Body of pancreas (tissue), 4 donors: ENCODE results near the gene PPM1N. TPM values are rescaled to one million over a fixed set of nuclear protein-coding genes. Genes with fewer than 3 reads are reported as not detected.

ENCODE experiments used
- ATAC-seq: fragments of 150-250 bp; one replicate; pipeline ENCODE4 v1.9.1; 2016
- DNase-seq, 4 donors: peaks; one replicate each; pipeline ENCODE4 v3.0.0-alpha.2; 2019
- H3K27ac ChIP-seq, 4 donors: fragments of 200-600 bp; sonication (generic); 1 replicate in 3 of 4; 2 replicates in 1 of 4; pipeline versions ENCODE4 v1.5.1 to v1.6.1; 2016 to 2019; ENCODE audit warnings: mild to moderate bottlenecking in 1 of 4, mixed read lengths in 1 of 4, moderate library complexity in 1 of 4
- H3K27me3 ChIP-seq, 2 donors: fragments of 200-600 bp; sonication (generic); one replicate each; pipeline ENCODE4 v1.6.0; 2016; ENCODE audit warnings: mild to moderate bottlenecking in 1 of 2
- H3K36me3 ChIP-seq, 2 donors: fragments of 200-600 bp; sonication (generic); replicated peaks in 1 of 2; 2 replicates each; pipeline ENCODE4 v1.5.1; 2016; ENCODE audit warnings: low read depth in 2 of 2; ENCODE audit not compliant: insufficient read depth in 1 of 2
- H3K4me1 ChIP-seq: fragments of 200-600 bp; sonication (generic); one replicate; pipeline ENCODE4 v1.6.0; 2016
- H3K4me3 ChIP-seq, 2 donors: fragments of 200-600 bp; sonication (generic); 1 replicate in 1 of 2; 2 replicates in 1 of 2; pipeline ENCODE4 v1.5.1; 2016 to 2019
- H3K9me3 ChIP-seq, 3 donors: fragments of 200-600 bp; sonication (generic); 1 replicate in 2 of 3; 2 replicates in 1 of 3; pipeline ENCODE4 v1.5.1; 2016
- POLR2A ChIP-seq, 3 donors: fragments of 450-650 bp; IDR thresholded peaks; one replicate each; pipeline ENCODE4 v1.6.1; 2016; ENCODE audit warnings: antibody characterized with exemption in 3 of 3, mild to moderate bottlenecking in 2 of 3
- WGBS, 2 donors: methylation state at CpG; one replicate each; pipeline ENCODE4 v1.1.5; 2017; 5-methylcytosine and 5-hydroxymethylcytosine counted together
- intact Hi-C: fragments of 100-400 bp; cut with DNase I; formaldehyde crosslinking; loops from one replicate; pipeline ENCODE4 v1.15.1; 2023
- total RNA-seq, 2 donors: library from RNA; depleted of rRNA; stranded (reverse); fragments of >200 nt; gene quantifications; one replicate each; pipeline ENCODE4 v1.1.0, GENCODE V29; 2016
- TF ChIP-seq, protein P1 (sequence below), 7 experiments: fragments of 450-650 bp in 4 of 7; fragments of 200-600 bp in 3 of 7; sonication (generic) in 3 of 7; IDR thresholded peaks; one replicate each; pipeline ENCODE4 v1.5.1; 2016 to 2019; ENCODE audit warnings: antibody characterized with exemption in 7 of 7

PPM1N gene
- total RNA-seq, 2 donors from 2014 or later = not detected

DNA sequence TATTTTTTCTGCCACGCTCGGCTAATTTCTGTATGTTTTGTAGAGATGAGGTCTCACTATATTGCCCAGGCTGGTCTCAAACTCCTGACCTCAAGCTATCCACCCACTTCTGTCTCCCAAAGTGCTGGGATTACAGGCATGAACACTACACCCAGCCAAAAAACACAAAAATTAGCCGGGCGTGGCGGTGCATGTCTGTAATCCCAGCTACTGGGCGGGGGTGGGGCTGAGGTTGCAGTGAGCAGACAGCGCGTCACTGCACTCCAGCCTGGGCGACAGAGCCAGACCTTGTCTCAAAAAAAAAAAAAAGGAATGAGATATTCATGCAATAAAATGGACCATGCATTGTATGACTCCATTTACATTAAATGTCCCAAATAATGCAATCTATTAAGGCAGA, 41.2 kb downstream of the PPM1N start:
- Histone ChIP-seq H3K27me3 (no peaks in the 10 kb centered on the region), H3K4me1 (peaks cover 5% of the 10 kb centered on the region), H3K27ac (no peak overlapping the region), H3K36me3 (no peaks in the 10 kb centered on the region), H3K9me3 (no peaks in the 10 kb centered on the region), H3K4me3 (no peak overlapping the region)
- ATAC-seq (no peak), DNase-seq (no peak)
- intact Hi-C loops = no loop called here
- 93% methylated on average over 5 to 9 of the region's 9 CpGs for WGBS, 2 donors
- TF ChIP-seq POLR2A (IDR thresholded peaks at IDR 0.05) = no peak
- TF ChIP-seq, protein P1, sequence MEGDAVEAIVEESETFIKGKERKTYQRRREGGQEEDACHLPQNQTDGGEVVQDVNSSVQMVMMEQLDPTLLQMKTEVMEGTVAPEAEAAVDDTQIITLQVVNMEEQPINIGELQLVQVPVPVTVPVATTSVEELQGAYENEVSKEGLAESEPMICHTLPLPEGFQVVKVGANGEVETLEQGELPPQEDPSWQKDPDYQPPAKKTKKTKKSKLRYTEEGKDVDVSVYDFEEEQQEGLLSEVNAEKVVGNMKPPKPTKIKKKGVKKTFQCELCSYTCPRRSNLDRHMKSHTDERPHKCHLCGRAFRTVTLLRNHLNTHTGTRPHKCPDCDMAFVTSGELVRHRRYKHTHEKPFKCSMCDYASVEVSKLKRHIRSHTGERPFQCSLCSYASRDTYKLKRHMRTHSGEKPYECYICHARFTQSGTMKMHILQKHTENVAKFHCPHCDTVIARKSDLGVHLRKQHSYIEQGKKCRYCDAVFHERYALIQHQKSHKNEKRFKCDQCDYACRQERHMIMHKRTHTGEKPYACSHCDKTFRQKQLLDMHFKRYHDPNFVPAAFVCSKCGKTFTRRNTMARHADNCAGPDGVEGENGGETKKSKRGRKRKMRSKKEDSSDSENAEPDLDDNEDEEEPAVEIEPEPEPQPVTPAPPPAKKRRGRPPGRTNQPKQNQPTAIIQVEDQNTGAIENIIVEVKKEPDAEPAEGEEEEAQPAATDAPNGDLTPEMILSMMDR (IDR thresholded peaks at IDR 0.05) = no peak

DNA sequence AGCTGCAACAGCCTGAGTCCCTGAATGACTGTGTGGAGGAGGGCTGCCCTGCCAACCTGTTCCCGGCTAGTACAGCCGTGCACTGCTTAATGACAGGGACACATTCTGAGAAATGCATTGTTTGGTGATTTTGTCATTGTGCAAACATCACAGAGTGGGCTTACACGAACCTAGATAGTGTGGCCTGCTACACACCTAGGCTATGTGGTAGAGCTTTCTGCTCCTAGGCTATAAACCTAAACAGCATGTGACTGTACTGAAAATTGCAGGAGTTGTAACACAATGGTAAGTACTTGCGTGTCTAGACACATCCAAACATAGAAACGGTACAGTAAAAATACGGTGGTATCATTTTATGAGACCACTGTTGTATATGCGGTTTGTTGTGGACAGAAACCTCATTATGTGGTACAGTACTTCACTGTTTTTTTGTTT, 44.0 kb downstream of the PPM1N start:
- H3K36me3 ChIP-seq = no peaks in the 10 kb centered on the region
- peaks cover 5% of the 10 kb centered on the region for H3K4me1 ChIP-seq
- no peak overlapping the region for H3K27ac ChIP-seq
- DNase-seq (no peak), ATAC-seq (no peak)
- no peaks in the 10 kb centered on the region for H3K9me3 ChIP-seq
- H3K4me3 ChIP-seq = no peak overlapping the region
- 63 to 69% methylated on average over 7 of the region's 7 CpGs for WGBS, 2 donors
- intact Hi-C loops = no loop called here
- H3K27me3 ChIP-seq = no peaks in the 10 kb centered on the region
- TF ChIP-seq POLR2A (IDR thresholded peaks at IDR 0.05) = no peak
- TF ChIP-seq, protein P1 (IDR thresholded peaks at IDR 0.05) = no peak

- no peaks in the 10 kb centered on the region for H3K9me3 ChIP-seq
- no peak for ATAC-seq
- no peaks in the 10 kb centered on the region for H3K27me3 ChIP-seq
- H3K27ac ChIP-seq = no peak overlapping the region
- intact Hi-C loops = no loop called here
- H3K4me1 ChIP-seq = peaks cover 5% of the 10 kb centered on the region
- no peak for TF ChIP-seq POLR2A (IDR thresholded peaks at IDR 0.05)
- TF ChIP-seq, protein P1 (IDR thresholded peaks at IDR 0.05) = no peak
- WGBS, 2 donors = 92% methylated on average over 10 of the region's 10 CpGs
- no peaks in the 10 kb centered on the region for H3K36me3 ChIP-seq
- no peak for DNase-seq
- H3K4me3 ChIP-seq = no peak overlapping the region
Measured at GRCh38 chr19:45547211-45547770, 49.0 kb downstream of the PPM1N start.

GRCh38 chr19:45547965-45548609, 49.8 kb downstream of the PPM1N start:
- intact Hi-C loops = no loop called here
- TF ChIP-seq, protein P1 (IDR thresholded peaks at IDR 0.05) = no peak
- TF ChIP-seq POLR2A (IDR thresholded peaks at IDR 0.05) = no peak
- no peaks in the 10 kb centered on the region for H3K9me3 ChIP-seq
- H3K4me1 ChIP-seq = peaks cover 5% of the 10 kb centered on the region
- H3K27ac ChIP-seq = no peak overlapping the region
- no peak for DNase-seq
- H3K27me3 ChIP-seq = no peaks in the 10 kb centered on the region
- ATAC-seq = no peak
- H3K4me3 ChIP-seq = no peak overlapping the region
- 90 to 91% methylated on average over 6 to 9 of the region's 9 CpGs for WGBS, 2 donors
- no peaks in the 10 kb centered on the region for H3K36me3 ChIP-seq

Other genes starting within 250 kb of the PPM1N start
- gene MARK4, start 247.2 kb upstream of the PPM1N start, total RNA-seq = 10 to 100 TPM in 1 of 2 donors, 1 to 10 TPM in 1; 9.2 to 12.5 TPM
- gene CKM, start 175.6 kb upstream of the PPM1N start, total RNA-seq = not detected
- 10 to 100 TPM in 1 of 2 donors, 1 to 10 TPM in 1; 1.3 to 11.7 TPM for gene KLC3, start 157.7 kb upstream of the PPM1N start, total RNA-seq
- gene ERCC2, start 127.9 kb upstream of the PPM1N start, total RNA-seq = 10 to 100 TPM in 1 of 2 donors, 1 to 10 TPM in 1; 7.8 to 29.3 TPM
- gene PPP1R13L, start 93.4 kb upstream of the PPM1N start, total RNA-seq = 10 to 100 TPM; 26.4 to 32.9 TPM
- 1 to 10 TPM; 1.8 to 2.0 TPM for gene POLR1G, start 91.8 kb upstream of the PPM1N start, total RNA-seq
- 10 to 100 TPM; 91.3 to 97.9 TPM for gene ERCC1, start 74.5 kb upstream of the PPM1N start, total RNA-seq
- gene FOSB, start 30.4 kb upstream of the PPM1N start, total RNA-seq = 10 to 100 TPM in 1 of 2 donors, 1 to 10 TPM in 1; 4.2 to 84.7 TPM
- 1 to 10 TPM; 2.9 to 5.6 TPM for gene RTN2, start 1.4 kb upstream of the PPM1N start, total RNA-seq
- gene VASP, start 9.0 kb downstream of the PPM1N start, total RNA-seq = 10 to 100 TPM; 27.0 to 29.7 TPM
- 10 to 100 TPM in 1 of 2 donors, 1 to 10 TPM in 1; 4.2 to 22.7 TPM for gene OPA3, start 86.4 kb downstream of the PPM1N start, total RNA-seq
- gene GPR4, start 103.8 kb downstream of the PPM1N start, total RNA-seq = 1 to 10 TPM in 1 of 2 donors, under 1 TPM in 1; 0.99 to 1.3 TPM
- 10 to 100 TPM; 25.7 to 60.6 TPM for gene EML2, start 141.0 kb downstream of the PPM1N start, total RNA-seq
- gene GIPR, start 169.8 kb downstream of the PPM1N start, total RNA-seq = 1 to 10 TPM; 3.9 to 9.2 TPM
- gene SNRPD2, start 193.5 kb downstream of the PPM1N start, total RNA-seq = 10 to 100 TPM; 25.1 to 66.4 TPM
- gene QPCTL, start 194.2 kb downstream of the PPM1N start, total RNA-seq = 1 to 10 TPM; 2.1 to 4.0 TPM
- 10 to 100 TPM in 1 of 2 donors, 1 to 10 TPM in 1; 7.8 to 11.9 TPM for gene FBXO46, start 232.5 kb downstream of the PPM1N start, total RNA-seq
- not detected for gene MEIOSIN, start 235.0 kb downstream of the PPM1N start, total RNA-seq